Activated CD4-positive, alpha-beta T cell treated with anti-CD3 and anti-CD28 coated beads for 48 hours (primary cell): ENCODE data around the gene LMF2.
"Not testable (repeated sequence)": the region's sequence is repeated elsewhere in the genome, so short reads cannot be mapped to it uniquely, and the experiment has no call there.

Experiments used
- DNase-seq: peaks from one replicate; pipeline ENCODE4 v3.0.0-alpha.2; 2020

Gene LMF2

DNA sequence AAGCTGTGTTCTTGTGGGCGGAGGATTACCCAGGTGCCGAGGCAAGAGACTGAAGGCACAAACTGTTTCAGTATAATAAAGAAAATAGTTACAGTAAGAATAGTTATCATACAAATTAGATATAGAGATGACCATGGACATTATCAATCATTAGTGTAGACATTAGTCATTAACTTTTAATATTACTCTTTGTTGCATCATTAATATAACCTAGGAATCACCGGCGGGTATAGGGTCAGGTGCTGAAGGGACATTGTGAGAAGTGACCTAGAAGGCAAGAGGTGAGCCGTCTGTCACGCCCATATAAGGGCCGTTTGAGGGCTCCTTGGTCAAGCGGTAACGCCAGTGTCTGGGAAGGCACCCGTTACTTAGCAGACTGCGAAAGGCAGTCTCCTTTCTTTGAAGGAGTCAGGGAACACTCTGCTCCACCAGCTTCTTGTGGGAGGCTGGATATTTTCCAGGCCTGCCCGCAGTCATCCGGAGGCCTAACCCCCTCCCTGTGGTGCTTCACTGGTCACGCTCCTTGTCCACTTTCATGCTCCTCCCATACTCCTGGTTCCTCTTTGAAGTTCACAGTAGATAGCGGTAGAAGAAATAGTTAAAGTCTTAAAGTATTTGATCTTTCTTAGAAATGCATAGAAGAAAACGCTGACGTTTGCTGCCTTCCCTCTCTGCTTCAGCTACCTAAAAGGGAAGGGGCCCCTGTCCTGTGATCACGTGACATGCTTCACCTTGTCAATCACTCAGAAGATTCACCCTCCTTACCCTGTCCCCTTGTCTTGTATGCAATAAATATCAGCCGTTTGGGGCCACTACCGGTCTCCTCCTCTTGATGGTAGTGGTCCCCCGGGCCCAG lies 26.6 kb upstream of the LMF2 start:
- not testable (repeated sequence) for DNase-seq

DNA sequence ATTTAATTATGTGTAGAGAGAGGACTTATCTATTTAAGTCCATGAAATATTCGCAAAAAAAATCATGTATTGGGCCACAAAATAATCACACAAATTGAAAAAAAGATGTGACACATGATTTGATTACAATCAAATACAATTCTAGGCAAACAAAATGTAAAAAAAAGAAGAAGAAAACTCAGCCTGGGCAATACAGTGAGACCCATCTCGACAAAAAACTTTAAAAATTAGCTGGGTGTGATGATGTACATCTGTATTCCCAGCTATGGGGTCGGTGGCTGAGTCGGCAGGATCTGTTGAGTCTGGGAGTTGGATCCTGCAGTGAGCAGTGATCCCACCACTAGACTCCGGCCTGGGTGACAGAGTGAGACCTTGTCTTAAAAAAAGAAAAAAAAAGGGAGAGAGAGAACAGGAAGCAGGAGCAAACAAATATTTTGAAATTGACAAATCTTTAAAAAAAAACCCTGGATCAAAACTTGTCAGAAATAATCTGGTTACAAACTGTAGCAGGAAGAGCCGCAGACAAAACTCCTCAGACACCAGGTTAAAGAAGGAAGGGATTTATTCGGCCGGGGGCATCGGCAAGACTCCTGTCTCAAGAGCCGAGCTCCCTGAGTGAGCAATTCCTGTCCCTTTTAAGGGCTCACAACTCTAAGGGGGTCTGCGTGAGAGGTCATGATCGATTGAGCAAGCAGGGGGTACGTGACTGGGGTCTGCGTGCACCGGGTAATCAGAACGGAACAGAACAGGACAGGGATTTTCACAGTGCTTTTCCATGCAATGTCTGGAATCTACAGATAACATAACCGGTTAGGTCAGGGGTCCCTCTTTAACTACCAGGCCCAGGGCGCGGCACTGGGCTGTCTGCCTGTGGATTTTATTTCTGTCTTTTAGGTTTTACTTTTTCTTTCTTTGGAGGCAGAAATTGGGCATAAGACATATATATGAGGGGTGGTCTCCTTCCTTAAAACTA lies 25.6 kb upstream of the LMF2 start:
- no peak for DNase-seq

DNA sequence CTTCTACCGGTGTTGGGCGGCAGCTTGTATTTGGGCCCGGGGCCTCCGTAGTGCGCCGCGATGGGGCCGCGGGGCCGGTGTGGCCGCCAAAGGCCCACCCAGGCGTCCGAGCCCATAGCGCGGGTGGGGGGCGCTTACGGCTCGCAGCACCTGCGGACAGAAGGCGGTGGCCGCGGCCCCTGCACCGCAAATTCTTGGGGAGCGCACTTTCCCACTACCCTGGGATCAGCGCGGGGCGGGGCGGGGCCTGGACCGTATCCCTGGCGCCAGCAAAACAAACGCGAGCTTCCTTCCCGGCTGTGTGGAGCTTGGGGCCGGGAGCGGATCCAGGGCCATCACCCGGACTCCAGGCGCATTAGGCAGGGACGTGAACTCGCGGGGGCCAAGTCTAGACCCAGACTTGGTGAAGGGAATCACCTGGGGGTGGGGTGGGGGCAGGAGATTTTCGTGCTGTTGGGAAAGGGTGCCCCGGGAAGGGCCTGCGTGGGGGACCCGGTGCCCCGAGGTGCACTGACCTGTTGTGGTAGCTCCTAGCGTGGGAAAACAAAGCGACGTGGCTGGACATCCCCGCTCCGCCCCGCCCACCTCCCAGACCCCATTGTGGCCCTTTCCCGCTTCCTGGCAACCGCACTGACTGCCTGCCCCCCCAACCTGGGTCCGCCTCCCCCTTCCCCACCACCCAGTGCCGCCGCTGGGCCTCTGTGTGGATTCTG lies 24.6 kb upstream of the LMF2 start:
- DNase-seq = peak; percentile 42

DNA sequence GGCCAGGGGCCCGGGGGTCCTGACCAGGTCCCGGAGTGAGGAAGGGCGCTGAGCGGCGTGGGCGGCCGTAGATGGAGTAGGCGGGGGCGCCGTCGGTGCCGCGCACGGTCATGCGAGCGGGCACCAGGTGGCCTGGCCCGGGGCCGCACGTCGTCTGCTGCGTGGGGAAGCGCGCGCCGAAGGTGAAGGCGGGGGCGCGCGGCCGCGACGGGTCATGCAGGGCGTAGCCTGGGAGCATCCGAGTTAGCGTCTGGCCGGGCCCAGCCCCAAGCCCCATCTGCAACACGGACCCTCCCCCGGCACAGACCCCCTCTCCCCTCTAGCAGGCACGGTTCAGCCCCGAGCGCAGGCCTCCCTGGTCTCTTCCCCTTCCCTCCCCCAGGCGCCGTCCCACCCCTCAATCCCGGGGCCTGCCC lies 24.1 kb upstream of the LMF2 start:
- DNase-seq = peak; percentile 85

DNA sequence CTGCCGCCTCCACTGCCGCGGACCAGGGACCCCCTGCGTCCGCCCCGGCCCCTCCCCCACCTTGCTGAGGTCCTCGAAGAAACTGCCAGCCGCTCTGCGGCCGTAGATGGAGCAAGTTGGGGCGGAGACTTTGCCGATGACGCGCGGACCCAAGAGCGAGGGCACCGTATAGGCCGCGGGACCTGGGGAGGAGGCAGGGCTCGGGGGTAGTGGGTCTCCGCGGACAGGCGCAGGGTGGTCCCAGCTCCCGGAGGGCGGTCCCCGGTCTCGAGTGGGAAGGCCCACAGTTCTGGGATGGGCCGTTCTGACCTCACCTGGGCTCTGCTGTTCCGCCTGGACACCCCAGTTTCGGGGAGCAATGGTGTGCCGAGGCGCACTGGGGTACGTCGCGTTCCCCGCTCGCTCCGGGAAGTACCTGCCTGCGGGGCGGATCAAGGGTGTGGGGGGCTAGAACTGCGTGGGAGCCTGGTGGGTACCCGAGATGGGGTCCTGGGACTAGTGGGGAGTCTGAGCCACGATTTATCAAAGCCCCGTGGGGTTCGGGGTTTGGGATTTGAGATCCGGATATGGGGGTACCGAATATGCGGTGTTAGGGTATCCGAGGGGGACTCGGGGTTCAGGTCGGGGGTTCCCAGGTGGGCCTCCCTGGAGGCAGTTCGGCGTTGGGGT lies 23.5 kb upstream of the LMF2 start:
- peak; percentile 91 for DNase-seq

DNA sequence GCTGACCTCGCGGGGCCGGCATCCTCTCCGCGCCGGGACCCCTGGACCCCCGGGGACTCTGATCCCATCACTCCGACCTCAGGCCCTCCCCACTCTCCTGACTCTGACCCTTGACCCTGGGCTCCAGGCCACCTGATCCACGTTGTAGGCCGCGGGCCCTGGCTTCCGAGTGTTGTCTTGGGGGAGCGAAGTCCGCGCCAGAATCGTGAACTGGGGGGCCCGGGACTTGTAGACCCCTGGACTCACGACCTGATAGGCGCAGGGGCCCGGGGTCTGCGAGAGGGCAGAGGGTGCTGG lies 23.0 kb upstream of the LMF2 start:
- DNase-seq = no peak

DNA sequence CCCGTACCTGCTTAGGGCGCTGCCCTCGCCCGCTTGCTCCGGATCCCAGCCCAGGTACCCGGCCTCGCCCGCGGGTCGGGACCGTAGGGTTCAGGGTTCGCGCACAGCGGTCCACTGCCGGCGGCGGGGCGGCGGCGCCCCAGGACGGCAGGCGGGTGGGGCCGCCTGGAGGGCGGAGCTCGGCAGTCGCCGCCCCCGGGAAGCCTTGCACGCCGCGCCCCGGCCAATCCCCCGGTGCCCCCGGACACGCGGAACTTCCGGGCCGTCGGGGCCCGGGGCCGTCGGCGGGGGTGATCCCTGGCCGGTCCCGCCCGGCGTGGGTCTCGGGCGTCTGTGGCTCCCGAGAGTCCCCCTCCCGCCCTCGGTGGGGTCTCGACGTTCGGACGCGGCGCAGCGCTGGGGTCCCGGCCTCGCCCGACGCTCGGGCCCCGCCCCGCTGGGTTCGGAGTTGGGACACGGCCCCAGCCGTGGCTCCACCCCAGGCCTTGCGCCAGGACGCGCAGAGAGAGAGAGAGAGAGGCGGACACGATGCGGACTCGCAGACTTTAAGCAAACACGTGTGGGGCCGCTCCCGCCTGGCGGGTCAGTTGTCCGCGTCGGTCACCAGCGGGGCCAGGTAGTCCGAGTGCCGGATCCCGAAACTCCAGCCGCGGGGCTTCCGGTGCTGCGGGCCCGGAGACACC lies 22.5 kb upstream of the LMF2 start, which contains the start of gene TYMP:
TSS of gene TYMP (minus strand) at position 116 of the 683 bp plus-strand sequence. CDS start 303 bp downstream, outside the sequence.
- DNase-seq = peak; percentile 79

DNA sequence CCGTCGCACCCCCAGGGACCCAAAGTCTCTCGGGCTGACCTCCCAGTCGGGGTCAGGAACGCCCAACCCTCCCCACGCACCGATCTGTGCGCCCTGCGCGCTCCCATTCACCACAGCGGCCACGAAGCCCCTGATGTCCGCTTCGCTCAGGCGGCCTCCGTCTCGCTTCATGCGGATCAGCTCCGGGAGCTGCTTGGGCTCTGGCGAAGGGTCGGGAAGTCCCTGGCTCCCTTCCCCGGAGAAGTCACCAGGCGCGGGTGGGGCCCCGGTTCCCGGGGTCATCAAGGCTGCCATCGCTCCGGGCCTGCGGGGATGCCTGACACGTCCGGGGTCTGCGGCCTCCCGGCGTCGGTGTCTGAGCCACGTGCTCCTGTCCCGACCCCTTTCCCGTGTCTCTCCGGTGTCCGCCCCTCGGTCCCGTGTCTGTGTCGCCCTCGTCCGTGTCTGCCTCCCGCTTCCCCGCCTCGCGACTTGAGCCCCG lies 22.0 kb upstream of the LMF2 start:
- no peak for DNase-seq

DNA sequence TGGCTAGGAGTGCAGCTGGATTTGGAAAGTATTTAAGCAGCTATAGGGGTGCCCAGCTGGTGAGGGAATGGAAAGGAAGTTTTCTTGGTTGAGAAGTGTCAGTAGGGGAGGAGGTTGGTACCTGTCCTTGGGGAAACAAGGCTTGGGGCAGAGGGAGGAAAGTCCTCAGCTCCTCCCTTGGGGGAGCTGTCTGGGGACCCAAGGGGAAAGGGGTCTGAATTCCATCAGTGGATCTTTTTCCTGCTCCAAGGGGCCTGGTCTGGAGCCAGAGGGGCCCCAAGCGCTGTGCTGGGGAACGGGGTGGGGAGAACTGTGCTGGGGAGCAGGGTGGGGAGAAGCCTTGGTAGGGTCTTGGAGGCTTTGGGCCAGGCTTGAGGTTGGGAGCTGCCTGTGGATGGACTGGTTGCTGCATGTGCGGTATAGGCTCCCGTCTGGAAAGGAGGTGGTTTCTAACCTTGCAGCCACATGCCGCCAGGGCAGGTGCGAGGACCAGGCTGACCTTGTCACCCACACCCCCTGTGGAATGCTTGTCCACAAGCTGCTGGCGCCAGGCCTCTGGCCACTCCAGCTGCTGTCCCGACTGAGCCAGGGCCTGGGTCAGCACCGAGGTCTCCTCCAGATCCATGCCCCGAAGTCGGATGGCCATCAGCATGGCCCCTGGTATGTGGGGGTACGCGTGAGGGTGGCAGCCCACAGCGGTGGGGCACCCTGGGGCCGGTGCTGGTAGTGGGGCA lies 21.3 kb upstream of the LMF2 start:
- no peak for DNase-seq

DNA sequence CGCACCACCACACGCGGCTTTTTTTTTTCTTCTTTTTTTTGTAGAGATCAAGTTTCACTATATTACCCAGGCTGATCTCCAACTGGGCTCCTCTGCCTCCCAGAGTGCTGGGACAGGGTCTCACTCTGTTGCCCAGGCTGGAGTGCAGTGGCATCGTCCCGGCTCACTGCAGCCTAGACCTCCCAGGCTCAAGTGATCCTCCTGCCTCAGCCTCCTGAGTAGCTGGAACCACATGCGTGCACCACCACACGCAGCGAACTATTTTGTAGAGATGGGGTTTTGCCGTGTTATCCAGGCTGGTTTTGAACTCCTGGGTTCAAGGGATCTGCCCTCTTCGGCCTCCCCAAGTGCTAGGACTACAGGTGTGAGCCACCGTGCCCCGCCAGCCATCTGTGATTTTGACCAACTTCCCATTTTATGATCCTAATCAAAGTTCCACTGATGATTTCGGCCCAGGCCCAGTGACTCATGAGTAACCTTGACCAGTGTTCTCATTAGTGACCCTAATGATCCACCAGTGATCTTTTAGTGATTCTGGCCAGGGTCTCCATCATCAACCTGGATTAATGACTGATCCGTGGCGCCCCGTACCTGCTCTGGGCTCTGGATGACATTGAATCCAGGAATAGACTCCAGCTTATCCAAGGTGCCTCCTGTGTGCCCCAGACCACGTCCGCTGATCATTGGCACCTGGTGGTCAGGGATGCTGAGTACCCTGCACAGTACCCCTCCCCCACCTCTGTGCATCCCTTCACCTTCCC lies 20.6 kb upstream of the LMF2 start:
- no peak for DNase-seq

DNA sequence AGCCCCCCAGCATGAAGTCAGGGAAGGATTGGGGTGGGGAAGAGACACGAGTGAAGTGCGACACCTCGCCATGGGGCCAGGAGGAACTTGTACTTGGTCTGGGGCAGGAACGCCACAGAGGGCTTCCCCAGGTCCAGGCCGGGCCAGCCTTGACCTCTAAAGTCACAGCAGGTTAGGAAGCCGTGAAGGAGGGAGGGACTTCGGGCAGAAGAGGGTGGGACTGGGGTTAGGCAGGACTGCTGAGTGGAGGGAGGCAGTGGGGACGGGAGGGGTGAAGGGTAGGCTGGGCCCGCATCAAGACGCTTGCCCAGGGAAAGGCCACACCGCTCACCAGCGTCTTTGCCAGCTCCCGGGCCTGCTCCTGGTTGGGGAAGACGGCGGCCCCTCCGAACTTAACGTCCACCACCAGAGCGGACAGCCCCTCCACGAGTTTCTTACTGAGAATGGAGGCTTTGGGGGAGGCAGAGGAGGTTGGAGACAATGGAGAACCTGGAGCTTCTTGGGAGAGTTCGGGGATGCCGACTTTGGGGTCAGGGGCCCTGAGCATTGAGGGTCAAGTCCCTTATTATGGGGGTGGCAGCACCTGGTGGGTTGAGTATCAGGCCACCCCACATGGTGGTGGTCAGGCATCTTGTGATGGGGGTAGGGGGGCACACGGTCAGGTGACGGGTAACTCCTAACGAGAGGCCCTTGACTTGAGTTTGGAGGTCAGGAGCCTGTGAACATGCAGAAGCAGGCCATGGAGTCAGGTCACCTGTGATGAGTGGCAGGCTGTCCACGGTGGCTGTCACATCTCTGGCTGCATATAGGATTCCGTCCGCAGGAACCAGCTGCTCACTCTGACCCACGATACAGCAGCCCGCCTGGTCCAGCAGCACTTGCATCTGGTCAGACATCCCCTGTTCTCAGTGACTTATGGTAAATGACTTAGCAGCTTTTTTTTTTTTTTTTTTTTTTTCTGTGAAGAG lies 19.6 kb upstream of the LMF2 start:
- DNase-seq = peak; percentile 67

DNA sequence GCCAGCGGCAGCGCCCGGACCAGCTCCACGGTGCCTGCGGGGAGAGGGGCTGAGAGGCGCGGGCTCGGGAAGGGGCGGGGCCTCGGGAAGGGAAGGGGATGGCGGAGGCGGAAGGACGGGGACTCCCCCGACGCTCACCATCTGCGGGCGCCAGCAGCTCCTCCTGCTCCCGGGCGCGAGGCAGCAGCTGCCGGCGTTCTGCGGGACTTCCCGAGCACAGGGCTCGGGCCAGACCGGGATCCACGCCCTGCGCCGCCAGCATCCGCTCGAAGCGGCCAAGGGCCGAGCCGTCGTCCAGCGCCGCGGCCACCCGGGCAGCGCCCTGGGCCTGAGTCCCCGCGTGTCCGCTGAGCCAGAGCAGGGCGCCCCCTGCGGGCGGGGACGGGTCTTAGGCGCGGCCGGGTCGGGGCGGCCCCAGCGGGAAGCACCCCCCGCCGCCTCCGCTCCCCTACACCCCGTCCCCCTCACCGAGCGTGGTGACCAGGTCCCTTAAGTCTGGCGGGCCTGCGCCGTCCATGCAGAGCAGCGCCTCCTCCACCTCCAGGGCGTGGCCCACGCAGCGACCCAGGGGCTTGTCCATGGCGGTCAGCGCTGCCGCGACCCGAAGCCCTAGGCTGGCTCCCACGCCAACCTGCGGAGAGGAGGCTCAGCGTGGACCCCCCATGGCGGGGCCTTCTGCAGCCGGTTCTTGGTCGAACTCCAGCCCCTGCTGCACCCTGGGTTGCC lies 18.8 kb upstream of the LMF2 start:
- DNase-seq = peak; percentile 93

DNA sequence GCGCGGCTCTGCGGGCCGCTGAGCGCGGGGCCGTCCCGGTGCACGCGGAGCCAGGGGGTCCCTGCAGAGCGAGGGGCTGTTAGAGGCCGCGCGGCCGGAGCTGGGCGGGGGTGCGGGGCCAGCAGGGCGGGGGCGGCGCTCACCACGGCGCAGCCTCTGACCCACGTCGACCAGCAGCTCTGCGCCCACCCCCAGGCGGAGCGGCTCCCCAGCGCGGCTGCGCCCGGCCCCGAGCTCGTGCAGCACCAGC lies 18.3 kb upstream of the LMF2 start:
- DNase-seq = no peak

DNA sequence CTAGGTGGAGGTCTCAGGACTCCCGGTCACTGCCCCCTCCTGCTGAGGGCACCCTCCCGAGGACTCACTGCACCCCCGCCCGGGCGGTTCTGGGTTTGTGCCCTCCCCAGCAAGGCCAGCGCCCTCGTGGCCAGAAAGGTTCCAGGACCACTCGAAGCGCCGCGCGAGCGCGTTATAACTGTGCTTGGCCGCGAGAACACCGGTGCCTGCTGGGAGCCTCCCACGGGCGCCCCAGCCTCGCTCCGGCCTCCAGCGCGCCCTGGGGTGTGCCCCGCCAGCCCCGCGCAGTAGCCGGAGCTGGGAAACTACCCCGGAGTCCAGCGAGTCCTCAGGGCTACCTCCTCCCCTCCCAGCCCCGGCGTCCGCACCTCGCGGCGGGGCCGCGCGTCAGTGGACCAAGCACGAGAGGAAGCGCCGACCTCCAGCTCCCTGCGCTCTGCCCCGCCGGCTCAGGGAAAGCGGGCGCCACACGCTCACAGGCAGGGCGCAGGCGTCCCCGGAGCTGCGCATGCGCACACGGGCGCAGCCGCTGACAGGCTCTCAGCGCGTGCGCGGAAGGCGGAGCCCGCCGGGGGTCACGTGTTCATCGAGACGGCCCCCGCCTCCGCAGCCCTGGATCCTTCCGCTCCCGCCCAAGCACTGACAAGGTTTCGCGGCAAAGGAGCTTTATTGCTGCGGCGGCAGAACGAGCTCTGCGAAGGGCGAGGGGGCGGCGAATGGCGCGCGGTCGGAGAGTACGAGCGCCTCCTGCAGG lies 17.8 kb upstream of the LMF2 start, which contains the start of gene SCO2:
TSS of gene SCO2 (minus strand) at position 495 of the 754 bp plus-strand sequence. CDS start 1,187 bp downstream, outside the sequence.
- DNase-seq = peak; percentile 99

DNA sequence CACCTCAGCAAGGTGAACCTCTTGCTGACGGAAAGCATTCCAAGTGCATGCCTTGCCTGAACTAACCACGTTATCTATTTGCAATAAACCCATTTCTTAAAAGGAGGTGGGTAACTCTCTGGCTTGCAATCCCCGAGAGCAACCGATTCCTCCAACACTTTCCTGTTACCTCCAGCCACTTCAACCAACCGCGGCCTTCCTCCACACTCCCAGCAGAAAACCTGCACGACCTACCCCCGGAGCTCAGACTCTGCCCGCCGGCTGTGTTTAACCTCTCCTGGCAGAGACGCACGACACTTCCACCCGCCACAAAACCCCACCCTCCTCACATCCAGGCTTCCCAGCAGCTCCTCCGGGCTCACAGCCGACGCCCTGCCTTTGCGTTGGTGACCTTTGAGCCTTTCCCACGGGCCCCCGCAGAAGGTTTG lies 17.2 kb upstream of the LMF2 start:
- no peak for DNase-seq

DNA sequence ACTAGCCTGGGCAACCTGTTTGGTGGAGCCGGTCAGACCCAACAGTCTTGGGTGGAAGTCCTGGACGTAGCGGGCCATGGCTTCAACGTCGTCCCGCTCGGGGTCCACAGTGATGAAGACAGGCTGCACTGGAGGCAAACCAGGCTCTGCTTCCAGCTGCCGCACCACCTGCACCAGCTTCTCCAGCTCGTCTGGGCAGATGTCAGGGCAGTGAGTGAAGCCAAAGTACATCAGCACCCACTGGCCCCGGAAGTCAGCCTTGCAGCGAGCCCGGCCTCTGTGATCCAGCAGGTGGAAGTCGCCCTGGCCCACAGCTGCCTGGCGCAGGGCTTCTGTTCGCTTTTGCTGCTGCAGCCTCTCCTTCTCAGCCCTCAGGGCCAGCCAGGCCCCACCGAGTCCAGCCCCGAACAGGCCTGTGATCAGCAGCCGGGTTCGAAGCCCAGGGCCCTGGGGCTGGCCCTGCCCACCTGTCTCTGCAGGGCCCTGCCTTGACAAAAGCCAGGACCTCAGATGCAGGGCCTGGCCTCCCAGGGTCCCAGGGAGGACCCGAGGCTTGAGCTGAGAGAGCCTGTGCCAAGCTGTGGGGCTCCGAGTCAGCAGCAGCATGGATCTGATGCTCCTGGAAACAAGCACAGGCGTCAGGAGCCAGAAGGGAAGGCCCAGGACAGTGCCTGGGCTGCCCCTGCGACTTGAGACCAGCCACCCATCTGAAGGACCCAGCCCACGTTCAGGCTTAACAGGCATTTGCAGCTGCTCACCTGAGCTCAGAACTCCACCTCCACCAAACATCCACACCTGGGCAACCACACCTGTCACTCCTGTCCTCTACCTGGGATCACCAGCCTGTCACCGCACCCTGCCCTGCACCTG lies 16.5 kb upstream of the LMF2 start:
- no peak for DNase-seq

DNA sequence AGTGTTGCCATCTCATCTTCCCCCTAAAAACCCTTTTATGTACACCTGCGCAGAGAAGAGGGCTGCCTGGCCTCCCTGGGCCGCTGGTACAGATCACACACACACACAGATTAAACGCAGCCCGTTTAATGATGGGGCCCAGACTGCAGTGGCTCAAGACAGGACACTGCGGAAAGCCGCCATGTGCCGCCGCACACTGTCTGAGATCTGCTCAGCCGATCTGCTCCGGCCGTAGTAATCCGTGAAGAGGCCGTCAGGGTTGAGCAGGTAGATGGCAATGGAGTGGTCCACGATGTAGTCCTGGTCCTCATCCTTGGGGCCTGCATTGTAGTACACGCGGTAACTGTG lies 15.9 kb upstream of the LMF2 start:
- DNase-seq = no peak
